ENCODE measurements around the gene BMPR1A.

DNA sequence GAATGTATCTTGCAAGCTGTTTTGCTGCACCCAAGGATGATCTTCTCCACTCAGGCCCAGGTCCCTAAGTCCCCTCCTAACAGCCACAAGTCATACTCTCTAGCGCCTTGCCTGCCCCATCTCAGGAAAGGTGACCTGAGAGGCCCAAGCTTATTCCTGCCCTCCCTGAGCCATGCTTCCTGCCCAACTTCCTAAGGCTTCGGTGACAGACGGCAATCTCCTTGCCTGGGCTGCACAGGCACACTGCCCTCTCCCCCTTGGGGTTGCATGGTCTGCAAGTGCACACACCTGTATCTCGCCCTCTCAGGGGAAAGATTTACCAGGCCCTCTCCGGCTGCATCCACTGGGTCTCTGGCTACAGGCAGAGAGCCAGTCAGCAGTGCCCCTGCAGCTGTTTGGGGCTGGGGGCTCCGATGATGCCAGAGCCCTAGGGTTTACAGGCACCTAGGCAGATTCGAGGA is 211.1 kb downstream of the BMPR1A start:
- TF ChIP-seq CREB1 (CRISPR knock-in tag; IDR thresholded peaks at IDR 0.05; ENCODE audit: low read depth) (no peak), EZH2 (IDR thresholded peaks at IDR 0.05; ENCODE audit: low read depth, unreplicated experiment) (no peak), POLR2AphosphoS5 (IDR thresholded peaks at IDR 0.05; ENCODE audit: low read depth) (no peak), EZH2phosphoT487 (IDR thresholded peaks at IDR 0.05; ENCODE audit: unreplicated experiment) (no peak), JUNB (IDR thresholded peaks at IDR 0.05; ENCODE audit: unreplicated experiment) (no peak), NANOG (IDR thresholded peaks at IDR 0.05; ENCODE audit: borderline replicate concordance) (no peak)
- TF ChIP-seq, protein P1, sequence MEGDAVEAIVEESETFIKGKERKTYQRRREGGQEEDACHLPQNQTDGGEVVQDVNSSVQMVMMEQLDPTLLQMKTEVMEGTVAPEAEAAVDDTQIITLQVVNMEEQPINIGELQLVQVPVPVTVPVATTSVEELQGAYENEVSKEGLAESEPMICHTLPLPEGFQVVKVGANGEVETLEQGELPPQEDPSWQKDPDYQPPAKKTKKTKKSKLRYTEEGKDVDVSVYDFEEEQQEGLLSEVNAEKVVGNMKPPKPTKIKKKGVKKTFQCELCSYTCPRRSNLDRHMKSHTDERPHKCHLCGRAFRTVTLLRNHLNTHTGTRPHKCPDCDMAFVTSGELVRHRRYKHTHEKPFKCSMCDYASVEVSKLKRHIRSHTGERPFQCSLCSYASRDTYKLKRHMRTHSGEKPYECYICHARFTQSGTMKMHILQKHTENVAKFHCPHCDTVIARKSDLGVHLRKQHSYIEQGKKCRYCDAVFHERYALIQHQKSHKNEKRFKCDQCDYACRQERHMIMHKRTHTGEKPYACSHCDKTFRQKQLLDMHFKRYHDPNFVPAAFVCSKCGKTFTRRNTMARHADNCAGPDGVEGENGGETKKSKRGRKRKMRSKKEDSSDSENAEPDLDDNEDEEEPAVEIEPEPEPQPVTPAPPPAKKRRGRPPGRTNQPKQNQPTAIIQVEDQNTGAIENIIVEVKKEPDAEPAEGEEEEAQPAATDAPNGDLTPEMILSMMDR (conservative IDR thresholded peaks at IDR 0.05; ENCODE audit: low read depth in 2 of 2) = no peak
- TF ChIP-seq, protein P2, sequence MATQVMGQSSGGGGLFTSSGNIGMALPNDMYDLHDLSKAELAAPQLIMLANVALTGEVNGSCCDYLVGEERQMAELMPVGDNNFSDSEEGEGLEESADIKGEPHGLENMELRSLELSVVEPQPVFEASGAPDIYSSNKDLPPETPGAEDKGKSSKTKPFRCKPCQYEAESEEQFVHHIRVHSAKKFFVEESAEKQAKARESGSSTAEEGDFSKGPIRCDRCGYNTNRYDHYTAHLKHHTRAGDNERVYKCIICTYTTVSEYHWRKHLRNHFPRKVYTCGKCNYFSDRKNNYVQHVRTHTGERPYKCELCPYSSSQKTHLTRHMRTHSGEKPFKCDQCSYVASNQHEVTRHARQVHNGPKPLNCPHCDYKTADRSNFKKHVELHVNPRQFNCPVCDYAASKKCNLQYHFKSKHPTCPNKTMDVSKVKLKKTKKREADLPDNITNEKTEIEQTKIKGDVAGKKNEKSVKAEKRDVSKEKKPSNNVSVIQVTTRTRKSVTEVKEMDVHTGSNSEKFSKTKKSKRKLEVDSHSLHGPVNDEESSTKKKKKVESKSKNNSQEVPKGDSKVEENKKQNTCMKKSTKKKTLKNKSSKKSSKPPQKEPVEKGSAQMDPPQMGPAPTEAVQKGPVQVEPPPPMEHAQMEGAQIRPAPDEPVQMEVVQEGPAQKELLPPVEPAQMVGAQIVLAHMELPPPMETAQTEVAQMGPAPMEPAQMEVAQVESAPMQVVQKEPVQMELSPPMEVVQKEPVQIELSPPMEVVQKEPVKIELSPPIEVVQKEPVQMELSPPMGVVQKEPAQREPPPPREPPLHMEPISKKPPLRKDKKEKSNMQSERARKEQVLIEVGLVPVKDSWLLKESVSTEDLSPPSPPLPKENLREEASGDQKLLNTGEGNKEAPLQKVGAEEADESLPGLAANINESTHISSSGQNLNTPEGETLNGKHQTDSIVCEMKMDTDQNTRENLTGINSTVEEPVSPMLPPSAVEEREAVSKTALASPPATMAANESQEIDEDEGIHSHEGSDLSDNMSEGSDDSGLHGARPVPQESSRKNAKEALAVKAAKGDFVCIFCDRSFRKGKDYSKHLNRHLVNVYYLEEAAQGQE (IDR thresholded peaks at IDR 0.05; ENCODE audit: unreplicated experiment) = no peak
- TF ChIP-seq, protein P3, sequence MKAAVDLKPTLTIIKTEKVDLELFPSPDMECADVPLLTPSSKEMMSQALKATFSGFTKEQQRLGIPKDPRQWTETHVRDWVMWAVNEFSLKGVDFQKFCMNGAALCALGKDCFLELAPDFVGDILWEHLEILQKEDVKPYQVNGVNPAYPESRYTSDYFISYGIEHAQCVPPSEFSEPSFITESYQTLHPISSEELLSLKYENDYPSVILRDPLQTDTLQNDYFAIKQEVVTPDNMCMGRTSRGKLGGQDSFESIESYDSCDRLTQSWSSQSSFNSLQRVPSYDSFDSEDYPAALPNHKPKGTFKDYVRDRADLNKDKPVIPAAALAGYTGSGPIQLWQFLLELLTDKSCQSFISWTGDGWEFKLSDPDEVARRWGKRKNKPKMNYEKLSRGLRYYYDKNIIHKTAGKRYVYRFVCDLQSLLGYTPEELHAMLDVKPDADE (IDR thresholded peaks at IDR 0.05) = no peak
